ENCODE measurements around the gene MYO19.

Gene MYO19

DNA sequence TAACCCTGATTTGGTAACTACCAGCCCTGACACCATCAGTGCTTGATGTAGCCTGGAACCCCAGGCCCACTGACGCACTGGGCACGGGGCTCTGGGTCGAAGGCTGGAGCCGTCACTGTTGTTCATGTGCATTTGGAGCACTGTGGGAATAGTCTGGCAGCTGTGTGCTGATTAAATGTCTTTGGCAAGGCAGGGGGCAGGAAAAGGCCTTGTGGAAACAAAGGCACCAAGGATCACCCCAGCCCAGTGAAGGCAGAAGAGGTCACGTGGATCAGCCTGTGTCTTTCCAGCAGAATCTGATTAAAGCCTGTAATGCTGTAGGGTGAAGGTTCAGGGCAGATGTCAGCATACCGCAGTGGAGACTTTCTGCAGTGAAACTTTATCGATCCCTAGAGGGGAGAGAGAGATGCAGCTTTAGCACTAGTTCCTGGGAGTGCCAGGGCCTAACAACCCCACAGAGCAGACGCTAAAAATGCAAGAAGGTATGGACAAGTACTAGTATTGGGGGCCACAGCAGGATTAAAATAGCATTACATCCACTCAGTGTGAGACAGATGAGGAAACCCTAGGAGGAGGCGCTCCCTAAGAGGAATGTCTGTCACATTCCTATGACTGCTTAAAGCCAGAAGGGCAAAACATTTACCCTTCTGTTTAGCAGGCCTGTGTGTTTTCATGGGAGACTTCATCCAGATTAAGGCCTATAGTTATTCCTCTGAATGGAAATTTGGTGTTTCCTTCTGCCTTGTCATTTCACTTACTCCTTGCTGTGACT, 38.5 kb downstream of the MYO19 start:
- H3K27ac ChIP-seq (ENCODE audit: poor library complexity, severe bottlenecking) = no peak overlapping the region
- H3K36me3 ChIP-seq (ENCODE audit: low read depth) = peaks cover 87% of the 10 kb centered on the region
- H3K4me1 ChIP-seq (ENCODE audit: insufficient read depth, poor library complexity, severe bottlenecking) = no peaks in the 10 kb centered on the region
- no peaks in the 10 kb centered on the region for H3K27me3 ChIP-seq (ENCODE audit: insufficient read depth, poor library complexity, severe bottlenecking)
- ATAC-seq (ENCODE audit: low read depth) = 0 out of 3 replicates have a peak, but pooled peaks have one; percentile 13
- no peaks in the 10 kb centered on the region for H3K9me3 ChIP-seq (ENCODE audit: severe bottlenecking)
- TF ChIP-seq, protein P1, sequence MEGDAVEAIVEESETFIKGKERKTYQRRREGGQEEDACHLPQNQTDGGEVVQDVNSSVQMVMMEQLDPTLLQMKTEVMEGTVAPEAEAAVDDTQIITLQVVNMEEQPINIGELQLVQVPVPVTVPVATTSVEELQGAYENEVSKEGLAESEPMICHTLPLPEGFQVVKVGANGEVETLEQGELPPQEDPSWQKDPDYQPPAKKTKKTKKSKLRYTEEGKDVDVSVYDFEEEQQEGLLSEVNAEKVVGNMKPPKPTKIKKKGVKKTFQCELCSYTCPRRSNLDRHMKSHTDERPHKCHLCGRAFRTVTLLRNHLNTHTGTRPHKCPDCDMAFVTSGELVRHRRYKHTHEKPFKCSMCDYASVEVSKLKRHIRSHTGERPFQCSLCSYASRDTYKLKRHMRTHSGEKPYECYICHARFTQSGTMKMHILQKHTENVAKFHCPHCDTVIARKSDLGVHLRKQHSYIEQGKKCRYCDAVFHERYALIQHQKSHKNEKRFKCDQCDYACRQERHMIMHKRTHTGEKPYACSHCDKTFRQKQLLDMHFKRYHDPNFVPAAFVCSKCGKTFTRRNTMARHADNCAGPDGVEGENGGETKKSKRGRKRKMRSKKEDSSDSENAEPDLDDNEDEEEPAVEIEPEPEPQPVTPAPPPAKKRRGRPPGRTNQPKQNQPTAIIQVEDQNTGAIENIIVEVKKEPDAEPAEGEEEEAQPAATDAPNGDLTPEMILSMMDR (IDR thresholded peaks at IDR 0.05; ENCODE audit: poor library complexity, severe bottlenecking) = no peak
- DNase-seq (ENCODE audit: low spot score) = no peak
- no peak overlapping the region for H3K4me3 ChIP-seq (ENCODE audit: severe bottlenecking)

DNA sequence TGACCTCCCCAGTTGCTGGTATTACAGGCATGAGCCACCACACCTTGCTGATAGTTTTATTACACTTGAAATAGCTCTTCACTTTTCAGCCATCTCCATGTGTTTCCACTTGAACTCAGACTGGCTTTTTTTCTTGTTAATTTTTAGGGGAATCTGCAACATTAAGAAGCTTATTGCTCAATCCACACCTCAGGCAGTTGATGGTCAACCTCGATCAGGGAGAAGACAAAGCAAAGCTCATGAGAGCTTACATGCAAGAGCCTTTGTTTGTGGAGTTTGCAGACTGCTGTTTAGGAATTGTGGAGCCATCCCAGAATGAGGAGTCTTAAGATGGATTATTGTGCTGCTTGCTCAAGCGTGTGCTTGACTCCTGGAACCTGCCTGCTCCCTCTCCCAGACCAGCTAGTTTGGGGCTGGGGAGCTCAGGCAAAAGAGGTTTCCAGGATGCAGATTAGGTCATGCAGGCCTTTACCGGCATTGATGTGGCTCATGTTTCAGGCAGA, 39.5 kb downstream of the MYO19 start:
- DNase-seq (ENCODE audit: low spot score) = no peak
- H3K27ac ChIP-seq (ENCODE audit: poor library complexity, severe bottlenecking) = no peak overlapping the region
- no peak for ATAC-seq (ENCODE audit: low read depth)
- H3K4me3 ChIP-seq (ENCODE audit: severe bottlenecking) = no peak overlapping the region
- no peaks in the 10 kb centered on the region for H3K9me3 ChIP-seq (ENCODE audit: severe bottlenecking)
- H3K4me1 ChIP-seq (ENCODE audit: insufficient read depth, poor library complexity, severe bottlenecking) = no peaks in the 10 kb centered on the region
- no peaks in the 10 kb centered on the region for H3K27me3 ChIP-seq (ENCODE audit: insufficient read depth, poor library complexity, severe bottlenecking)
- TF ChIP-seq, protein P1 (IDR thresholded peaks at IDR 0.05; ENCODE audit: poor library complexity, severe bottlenecking) = no peak
- peaks cover 79% of the 10 kb centered on the region for H3K36me3 ChIP-seq (ENCODE audit: low read depth)

DNA sequence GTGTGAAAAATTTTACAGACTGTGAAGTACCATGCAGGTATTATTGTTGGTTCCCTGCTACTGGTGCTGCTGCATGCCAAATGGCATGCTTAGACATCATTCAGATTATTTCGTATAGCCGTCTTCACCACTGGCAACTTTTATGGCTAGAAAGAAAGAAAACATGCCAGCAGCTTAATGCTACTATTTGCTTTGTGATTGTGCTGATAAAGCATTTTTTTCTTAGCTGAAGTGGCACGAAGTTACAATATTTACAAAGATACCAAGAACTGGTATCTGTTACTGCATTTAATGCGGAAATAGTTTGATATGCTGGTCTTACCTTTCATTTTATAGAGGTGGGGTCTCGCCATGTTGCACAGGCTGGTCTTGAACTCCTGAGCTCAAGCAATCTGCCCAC, 40.0 kb downstream of the MYO19 start:
- DNase-seq (ENCODE audit: low spot score) (no peak), ATAC-seq (ENCODE audit: low read depth) (no peak)
- TF ChIP-seq, protein P1 (IDR thresholded peaks at IDR 0.05; ENCODE audit: poor library complexity, severe bottlenecking) = no peak
- Histone ChIP-seq H3K27ac (ENCODE audit: poor library complexity, severe bottlenecking) (no peak overlapping the region), H3K4me3 (ENCODE audit: severe bottlenecking) (no peak overlapping the region), H3K36me3 (ENCODE audit: low read depth) (peaks cover 79% of the 10 kb centered on the region), H3K9me3 (ENCODE audit: severe bottlenecking) (no peaks in the 10 kb centered on the region), H3K27me3 (ENCODE audit: insufficient read depth, poor library complexity, severe bottlenecking) (no peaks in the 10 kb centered on the region), H3K4me1 (ENCODE audit: insufficient read depth, poor library complexity, severe bottlenecking) (no peaks in the 10 kb centered on the region)

DNA sequence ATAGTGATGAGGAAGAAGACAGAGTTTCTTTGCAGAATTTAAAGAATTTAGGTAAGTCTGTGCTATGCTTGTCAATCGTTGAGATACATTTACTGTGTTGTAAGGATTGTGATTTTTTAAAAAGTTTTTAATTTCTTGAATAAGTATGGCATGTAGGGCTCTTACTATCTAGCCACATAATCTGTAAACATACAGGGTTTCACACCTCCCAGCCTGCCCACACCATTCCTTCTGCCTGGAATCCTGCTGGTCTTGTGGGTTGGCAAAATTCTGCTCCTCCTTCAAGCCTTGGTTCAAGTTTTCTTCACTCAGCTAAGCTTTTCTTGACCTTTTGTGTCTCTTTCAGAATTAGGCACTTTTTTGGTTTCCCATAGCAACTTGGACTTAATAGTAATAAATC, 40.7 kb downstream of the MYO19 start:
- TF ChIP-seq, protein P1 (IDR thresholded peaks at IDR 0.05; ENCODE audit: poor library complexity, severe bottlenecking) = no peak
- H3K36me3 ChIP-seq (ENCODE audit: low read depth) = peaks cover 78% of the 10 kb centered on the region
- no peaks in the 10 kb centered on the region for H3K27me3 ChIP-seq (ENCODE audit: insufficient read depth, poor library complexity, severe bottlenecking)

More for the DNA sequence above, 40.7 kb downstream of the MYO19 start:
- H3K4me1 ChIP-seq (ENCODE audit: insufficient read depth, poor library complexity, severe bottlenecking) = no peaks in the 10 kb centered on the region
- H3K4me3 ChIP-seq (ENCODE audit: severe bottlenecking) = no peak overlapping the region
- H3K27ac ChIP-seq (ENCODE audit: poor library complexity, severe bottlenecking) = no peak overlapping the region
- no peaks in the 10 kb centered on the region for H3K9me3 ChIP-seq (ENCODE audit: severe bottlenecking)
- no peak for DNase-seq (ENCODE audit: low spot score)
- ATAC-seq (ENCODE audit: low read depth) = no peak

Data from RWPE2 (cell line).